PFSK-1 (cell line): ENCODE measurements around the gene YAE1.

ENCODE experiments used
- FOXP2 ChIP-seq: optimal IDR thresholded peaks from 2 replicates; pipeline ENCODE3; 2011; ENCODE audit warnings: borderline replicate concordance, control low read depth, inconsistent platforms; ENCODE audit not compliant: insufficient read depth; ENCODE audit errors: extremely low read length, extremely low read depth
- POLR2AphosphoS5 ChIP-seq: IDR thresholded peaks from 2 replicates; pipeline ENCODE4 v1.6.1; 2012; ENCODE audit warnings: low read depth, mild to moderate bottlenecking, control low read depth, low read length, moderate library complexity
- SIN3A ChIP-seq: IDR thresholded peaks from 2 replicates; pipeline ENCODE4 v1.6.1; 2012; ENCODE audit warnings: mild to moderate bottlenecking, low read length, moderate library complexity, borderline replicate concordance; ENCODE audit not compliant: insufficient read depth
- TAF1 ChIP-seq: IDR thresholded peaks from 2 replicates; pipeline ENCODE4 v1.6.1; 2012; ENCODE audit warnings: low read length, control low read depth, borderline replicate concordance; ENCODE audit not compliant: insufficient read depth
- TF ChIP-seq, protein P1 (sequence below), 2 experiments: IDR thresholded peaks; 2 replicates each; pipeline versions ENCODE4 v1.6.1 to v1.8.0; 2011 to 2012; ENCODE audit warnings: low read depth in 2 of 2, low read length in 2 of 2, control low read depth in 1 of 2, inconsistent platforms in 1 of 2, mild to moderate bottlenecking in 1 of 2, moderate library complexity in 1 of 2; ENCODE audit not compliant: insufficient read depth in 1 of 2

YAE1 gene

DNA sequence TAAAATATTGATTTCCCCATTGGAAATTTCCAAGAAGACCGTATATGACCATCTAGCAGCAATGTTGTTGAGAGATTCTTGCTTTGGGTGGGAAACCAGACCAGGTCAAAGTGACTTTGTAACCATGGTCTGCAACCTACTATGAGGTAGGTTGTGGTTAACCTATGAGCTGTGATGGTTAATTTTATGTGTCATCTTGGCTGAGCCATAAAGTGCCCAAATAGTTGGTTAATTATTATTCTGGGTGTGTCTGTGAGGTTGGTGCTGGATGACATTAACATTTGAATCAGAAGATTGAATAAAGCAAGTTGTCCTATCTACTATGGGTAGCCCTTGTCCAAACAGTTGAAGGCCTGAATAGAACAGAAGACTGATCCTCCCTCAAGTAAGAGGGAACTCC is 38.9 kb downstream of the YAE1 start:
- no peak for TF ChIP-seq SIN3A
- no peak for TF ChIP-seq FOXP2
- TF ChIP-seq, protein P1, sequence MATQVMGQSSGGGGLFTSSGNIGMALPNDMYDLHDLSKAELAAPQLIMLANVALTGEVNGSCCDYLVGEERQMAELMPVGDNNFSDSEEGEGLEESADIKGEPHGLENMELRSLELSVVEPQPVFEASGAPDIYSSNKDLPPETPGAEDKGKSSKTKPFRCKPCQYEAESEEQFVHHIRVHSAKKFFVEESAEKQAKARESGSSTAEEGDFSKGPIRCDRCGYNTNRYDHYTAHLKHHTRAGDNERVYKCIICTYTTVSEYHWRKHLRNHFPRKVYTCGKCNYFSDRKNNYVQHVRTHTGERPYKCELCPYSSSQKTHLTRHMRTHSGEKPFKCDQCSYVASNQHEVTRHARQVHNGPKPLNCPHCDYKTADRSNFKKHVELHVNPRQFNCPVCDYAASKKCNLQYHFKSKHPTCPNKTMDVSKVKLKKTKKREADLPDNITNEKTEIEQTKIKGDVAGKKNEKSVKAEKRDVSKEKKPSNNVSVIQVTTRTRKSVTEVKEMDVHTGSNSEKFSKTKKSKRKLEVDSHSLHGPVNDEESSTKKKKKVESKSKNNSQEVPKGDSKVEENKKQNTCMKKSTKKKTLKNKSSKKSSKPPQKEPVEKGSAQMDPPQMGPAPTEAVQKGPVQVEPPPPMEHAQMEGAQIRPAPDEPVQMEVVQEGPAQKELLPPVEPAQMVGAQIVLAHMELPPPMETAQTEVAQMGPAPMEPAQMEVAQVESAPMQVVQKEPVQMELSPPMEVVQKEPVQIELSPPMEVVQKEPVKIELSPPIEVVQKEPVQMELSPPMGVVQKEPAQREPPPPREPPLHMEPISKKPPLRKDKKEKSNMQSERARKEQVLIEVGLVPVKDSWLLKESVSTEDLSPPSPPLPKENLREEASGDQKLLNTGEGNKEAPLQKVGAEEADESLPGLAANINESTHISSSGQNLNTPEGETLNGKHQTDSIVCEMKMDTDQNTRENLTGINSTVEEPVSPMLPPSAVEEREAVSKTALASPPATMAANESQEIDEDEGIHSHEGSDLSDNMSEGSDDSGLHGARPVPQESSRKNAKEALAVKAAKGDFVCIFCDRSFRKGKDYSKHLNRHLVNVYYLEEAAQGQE (IDR thresholded peaks at IDR 0.05; ENCODE audit: insufficient read depth in 1 of 2, low read depth in 2 of 2, low read length in 2 of 2): no peak
- no peak for TF ChIP-seq POLR2AphosphoS5

DNA sequence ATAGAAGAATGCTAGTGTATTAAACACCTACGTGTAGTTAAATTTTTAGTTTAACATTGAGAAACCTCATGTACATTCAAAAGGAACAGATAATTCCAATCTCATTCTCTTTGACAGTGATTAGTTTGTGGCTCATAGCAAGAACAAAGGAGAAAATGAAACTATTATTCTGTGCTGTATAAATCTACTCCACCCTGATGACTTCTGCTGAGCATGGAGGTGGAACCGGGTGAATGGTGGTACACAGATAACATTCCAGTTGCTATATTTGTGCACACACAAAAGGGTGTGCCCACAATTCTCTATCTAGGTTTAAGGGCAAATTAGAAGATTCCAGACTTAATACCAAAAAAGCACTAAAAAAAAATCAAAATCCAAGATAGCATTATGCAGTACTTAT is 40.1 kb downstream of the YAE1 start:
- no peak for TF ChIP-seq TAF1
- no peak for TF ChIP-seq FOXP2
- no peak for TF ChIP-seq POLR2AphosphoS5
- no peak for TF ChIP-seq SIN3A
- TF ChIP-seq, protein P1 (IDR thresholded peaks at IDR 0.05; ENCODE audit: insufficient read depth in 1 of 2, low read depth in 2 of 2, low read length in 2 of 2): no peak

DNA sequence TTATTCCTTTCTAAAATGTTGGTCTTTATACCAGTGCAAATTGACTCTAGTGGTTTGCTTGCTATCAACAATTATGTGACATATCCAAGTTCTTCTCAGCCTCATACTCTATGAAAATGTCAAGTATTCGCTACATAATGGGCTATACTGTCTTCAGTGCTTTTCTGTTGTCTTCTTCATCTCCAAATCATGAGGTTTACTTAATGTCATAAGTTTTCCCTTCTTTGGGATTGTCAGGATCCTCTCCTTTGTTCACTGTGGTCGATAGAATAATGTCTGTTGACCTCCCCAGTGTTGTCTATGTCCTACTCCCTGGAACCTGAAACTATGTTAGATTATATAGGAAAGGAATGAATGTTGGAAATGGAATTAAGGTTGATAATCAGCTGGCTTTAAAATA is 40.7 kb downstream of the YAE1 start:
- TF ChIP-seq, protein P1 (IDR thresholded peaks at IDR 0.05; ENCODE audit: insufficient read depth in 1 of 2, low read depth in 2 of 2, low read length in 2 of 2): no peak
- TF ChIP-seq TAF1 (no peak), POLR2AphosphoS5 (no peak), SIN3A (no peak), FOXP2 (no peak)

DNA sequence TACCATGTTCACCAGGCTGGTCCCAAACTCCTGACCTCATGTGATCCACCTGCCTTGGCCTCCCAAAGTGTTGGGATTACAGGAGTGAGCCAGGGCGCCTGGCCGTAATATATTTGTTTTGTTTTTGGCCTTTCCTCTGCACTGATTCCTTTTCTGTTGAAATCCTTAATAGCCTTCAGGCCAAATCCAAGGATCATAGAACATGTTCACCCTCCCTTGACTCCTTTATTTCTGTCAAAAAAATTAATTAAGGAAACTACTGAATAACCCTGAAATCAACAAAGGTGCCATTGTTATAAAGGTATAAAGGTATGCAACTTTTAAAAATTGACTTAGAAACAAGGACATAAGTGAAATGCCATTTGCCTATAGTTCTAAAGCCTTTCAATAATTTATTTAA is 41.7 kb downstream of the YAE1 start:
- no peak for TF ChIP-seq TAF1
- TF ChIP-seq SIN3A: no peak

DNA sequence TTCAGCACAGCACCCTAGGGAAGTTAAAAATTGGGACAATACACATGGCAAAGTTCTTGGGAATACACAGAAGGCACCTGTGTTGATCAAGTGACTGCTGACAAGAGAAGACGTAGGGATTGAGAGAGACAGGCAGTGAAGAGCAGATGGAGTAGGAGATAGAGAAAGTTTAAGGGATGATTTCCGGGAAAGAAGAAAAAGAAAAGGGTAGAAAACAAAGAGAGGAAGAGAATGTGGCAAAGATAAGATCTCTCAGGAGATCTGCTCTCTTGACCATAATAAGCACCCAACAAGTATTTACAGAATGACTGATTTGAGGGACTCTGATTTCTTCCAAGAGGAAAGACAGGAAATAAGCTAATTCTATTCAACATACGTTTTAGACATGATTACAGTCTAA is 42.1 kb downstream of the YAE1 start:
- TF ChIP-seq FOXP2 (no peak), SIN3A (no peak), POLR2AphosphoS5 (no peak), TAF1 (no peak)
- TF ChIP-seq, protein P1 (IDR thresholded peaks at IDR 0.05; ENCODE audit: insufficient read depth in 1 of 2, low read depth in 2 of 2, low read length in 2 of 2): no peak
